ENCODE results near the gene FOSL2.

Gene FOSL2

GRCh38 chr2:28453396-28453795 lies 60.7 kb downstream of the FOSL2 start:
- no peak for DNase-seq

DNA sequence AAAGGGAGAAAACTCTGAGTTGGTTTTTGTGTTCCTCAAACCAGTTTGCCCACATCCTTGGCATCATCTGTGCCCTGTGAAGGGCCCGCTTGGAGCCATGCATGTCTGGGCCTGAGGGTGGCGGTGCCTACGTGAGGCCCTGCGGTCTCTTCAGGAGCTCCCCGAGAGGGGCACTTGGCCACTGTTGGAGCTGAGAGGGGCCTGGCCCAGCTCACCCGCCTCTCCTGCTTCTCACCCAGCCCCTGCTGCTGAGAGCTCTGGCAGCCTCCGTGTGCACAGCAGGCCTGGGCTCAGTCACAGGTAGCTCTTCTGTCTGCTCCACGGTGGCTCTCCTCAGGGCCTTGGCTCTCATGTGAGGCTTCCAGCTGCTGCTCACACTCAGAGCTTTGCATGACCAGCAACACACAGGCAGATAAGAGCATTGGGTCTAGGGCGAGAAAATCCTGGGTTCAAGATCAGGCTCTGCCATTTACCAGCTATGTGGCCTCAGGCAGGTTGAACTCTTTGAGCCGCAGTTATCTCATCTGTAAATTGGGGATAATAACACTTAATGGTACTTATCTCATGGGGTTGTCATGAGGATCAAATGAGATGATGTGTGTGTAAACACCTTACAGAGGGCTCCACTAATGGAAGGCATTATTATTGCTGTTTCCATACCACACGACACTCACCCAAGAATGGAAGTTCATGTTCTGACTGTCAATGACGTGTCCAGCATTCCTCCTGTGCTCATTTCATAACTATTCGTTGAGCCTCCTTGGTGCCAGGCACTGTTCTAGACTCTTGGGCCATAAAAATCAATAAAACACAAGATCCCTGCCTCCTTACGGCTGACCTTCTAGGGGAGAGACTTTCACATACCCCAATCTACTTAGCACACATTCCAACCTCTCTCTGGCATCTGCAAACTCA lies 61.6 kb downstream of the FOSL2 start:
- no peak for DNase-seq

DNA sequence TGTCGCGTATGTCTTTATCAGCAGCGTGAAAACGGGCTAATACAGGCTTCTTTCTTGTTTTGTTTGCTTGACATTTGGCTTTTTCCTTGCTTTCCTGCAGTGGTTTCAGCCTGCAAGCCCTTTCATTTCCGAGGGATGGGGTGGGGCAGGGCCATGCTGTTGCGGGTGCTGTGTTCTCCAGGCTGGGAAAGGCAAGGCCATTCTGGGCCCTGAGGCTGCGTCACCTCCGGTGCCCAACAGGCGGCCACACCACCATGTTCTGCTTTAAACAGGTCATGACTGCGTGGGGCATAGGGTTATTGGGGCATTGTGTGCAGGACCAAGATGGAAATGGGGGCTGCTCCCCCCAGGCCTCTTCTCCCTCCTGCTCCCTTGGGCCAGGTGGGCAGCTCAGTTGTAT lies 64.6 kb downstream of the FOSL2 start:
- no peak for DNase-seq

- DNase-seq, result no peak
Measured at GRCh38 chr2:28461056-28461455, 68.4 kb downstream of the FOSL2 start.

DNA sequence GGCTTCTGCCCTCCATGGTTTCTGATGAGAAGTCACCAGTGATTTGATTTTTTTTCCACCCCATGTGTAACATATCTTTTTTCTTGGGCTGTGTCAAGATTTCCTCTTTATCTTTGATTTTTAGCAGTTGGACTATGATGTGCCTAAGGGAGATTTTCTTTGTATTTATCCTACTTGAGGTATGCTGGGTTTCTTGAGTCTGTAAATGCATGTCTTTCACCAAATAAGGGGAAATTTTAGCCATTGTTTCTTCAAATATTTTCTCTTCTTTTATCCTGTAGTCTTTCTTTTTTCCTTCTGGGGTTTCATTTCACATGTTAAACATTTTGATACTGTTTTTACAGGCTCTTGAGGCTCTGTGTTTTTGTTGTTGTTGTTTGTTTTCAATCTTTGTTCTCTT lies 69.5 kb downstream of the FOSL2 start:
- no peak for DNase-seq

- DNase-seq, result no peak
Measured at GRCh38 chr2:28463211-28463816, 70.7 kb downstream of the FOSL2 start.

DNA sequence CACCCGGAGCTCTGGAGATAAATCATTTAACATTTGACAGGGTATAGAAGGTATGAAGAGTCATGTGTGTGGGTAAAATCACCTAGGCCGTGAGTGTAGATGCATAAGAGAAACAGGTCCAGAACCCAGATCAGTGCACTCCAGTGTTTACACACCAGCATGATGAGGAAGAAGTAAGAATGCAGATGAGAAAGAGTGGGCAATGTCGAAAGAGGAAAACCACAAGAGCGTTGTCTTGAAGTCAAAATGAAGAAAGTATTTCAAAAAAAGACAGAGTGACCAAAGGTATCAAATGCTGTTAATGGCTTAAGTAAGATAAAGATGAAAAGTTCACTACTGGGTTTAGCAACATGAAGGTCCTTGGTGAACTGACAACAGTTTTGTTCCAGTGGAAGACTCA lies 71.2 kb downstream of the FOSL2 start:
- no peak for DNase-seq

DNA sequence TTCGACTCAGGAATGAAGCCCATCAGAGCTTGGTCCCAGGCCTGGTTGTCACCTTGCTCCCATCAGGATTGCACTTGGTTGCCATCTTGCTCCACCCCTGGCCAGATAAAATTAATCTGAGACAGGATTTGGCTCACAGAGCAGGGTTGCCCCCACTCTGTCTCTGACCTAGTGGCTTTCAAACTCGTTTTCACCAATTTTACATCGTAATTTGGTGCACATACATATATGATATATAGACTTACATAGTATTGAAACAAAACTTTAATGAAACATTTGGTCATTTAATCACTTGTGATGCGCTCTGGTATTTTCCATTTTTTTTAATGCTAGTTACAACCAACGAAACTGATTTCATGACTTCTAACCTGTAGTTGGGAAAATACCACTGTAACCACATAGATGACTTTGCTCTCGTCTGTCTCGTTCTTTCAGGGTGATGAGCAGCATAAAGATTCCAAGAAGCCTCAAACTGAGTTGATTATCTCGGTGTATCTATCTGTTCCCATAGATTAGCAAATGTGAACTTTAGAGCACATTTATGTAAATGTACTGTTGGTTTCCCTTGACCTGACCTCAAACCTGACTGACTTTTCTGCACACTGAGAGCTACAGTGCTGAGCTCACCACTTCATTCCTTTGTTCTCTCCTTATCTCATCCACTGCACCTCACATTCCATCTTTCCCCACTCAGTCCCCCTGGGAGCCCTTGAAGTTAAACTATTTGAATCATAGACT lies 72.7 kb downstream of the FOSL2 start:
- no peak for DNase-seq

Data from DMS153 (cell line).